Measurements from ENCODE around the gene FOXN4. TPM values are rescaled to one million over a fixed set of nuclear protein-coding genes. Genes with fewer than 3 reads are reported as not detected.

Gene FOXN4
- total and polyA plus RNA-seq, 2 donors (not counting 1 experiment from before 2014, with no cell fraction given), result not detected

DNA sequence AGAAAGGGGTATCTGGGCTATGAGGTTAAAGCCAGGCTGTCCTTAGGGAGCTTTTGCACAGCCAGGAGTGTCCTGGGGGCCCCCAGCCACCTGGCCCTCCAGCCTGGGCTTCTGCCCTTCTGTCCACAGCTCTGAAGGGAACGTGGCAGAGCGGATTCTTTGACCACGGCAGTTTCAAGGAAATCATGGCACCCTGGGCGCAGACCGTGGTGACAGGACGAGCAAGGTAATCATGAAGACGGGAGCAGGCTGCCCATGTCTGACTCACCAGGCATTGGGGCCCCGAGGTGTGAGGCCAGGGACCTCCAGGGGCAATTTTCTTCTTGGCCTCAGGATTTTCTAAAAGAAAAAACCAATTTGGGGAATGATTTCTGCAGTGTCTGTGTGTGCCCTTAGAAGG, 53.1 kb downstream of the FOXN4 start:
- no peak for DNase-seq (ENCODE audit: low read depth in 2 of 2)
- Histone ChIP-seq H3K79me2 (ENCODE audit: control insufficient read depth, insufficient read depth, low read length) (no peaks in the 10 kb centered on the region), H3K4me3 (replicated peaks in 1 of 4; ENCODE audit: control extremely low read depth in 1 of 4, insufficient read depth in 1 of 4, low read depth in 3 of 4, low read length in 4 of 4) (no peak overlapping the region), H3K4me2 (ENCODE audit: extremely low read depth, insufficient read depth, low read length) (no peak overlapping the region), H3K9me3 (ENCODE audit: control insufficient read depth, insufficient read depth, low read depth, low read length) (no peaks in the 10 kb centered on the region), H3K27me3 (ENCODE audit: control insufficient read depth, insufficient read depth, low read length) (no peaks in the 10 kb centered on the region), H3K4me1 (ENCODE audit: control insufficient read depth, extremely low read depth, insufficient read depth, low read length) (no peaks in the 10 kb centered on the region), H2AFZ (ENCODE audit: low read length) (no peak overlapping the region), H3K36me3 (ENCODE audit: control insufficient read depth, insufficient read depth, low read length) (no peaks in the 10 kb centered on the region), H3K9ac (ENCODE audit: insufficient read depth, low read length) (no peak overlapping the region), H4K20me1 (ENCODE audit: control insufficient read depth, extremely low read depth, insufficient read depth, low read length) (no peaks in the 10 kb centered on the region), H3K27ac (ENCODE audit: insufficient read depth, low read length) (no peak overlapping the region)
- TF ChIP-seq, protein P1, sequence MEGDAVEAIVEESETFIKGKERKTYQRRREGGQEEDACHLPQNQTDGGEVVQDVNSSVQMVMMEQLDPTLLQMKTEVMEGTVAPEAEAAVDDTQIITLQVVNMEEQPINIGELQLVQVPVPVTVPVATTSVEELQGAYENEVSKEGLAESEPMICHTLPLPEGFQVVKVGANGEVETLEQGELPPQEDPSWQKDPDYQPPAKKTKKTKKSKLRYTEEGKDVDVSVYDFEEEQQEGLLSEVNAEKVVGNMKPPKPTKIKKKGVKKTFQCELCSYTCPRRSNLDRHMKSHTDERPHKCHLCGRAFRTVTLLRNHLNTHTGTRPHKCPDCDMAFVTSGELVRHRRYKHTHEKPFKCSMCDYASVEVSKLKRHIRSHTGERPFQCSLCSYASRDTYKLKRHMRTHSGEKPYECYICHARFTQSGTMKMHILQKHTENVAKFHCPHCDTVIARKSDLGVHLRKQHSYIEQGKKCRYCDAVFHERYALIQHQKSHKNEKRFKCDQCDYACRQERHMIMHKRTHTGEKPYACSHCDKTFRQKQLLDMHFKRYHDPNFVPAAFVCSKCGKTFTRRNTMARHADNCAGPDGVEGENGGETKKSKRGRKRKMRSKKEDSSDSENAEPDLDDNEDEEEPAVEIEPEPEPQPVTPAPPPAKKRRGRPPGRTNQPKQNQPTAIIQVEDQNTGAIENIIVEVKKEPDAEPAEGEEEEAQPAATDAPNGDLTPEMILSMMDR (conservative IDR thresholded peaks at IDR 0.05 in 1 of 2, IDR thresholded peaks at IDR 0.05 in 1 of 2; ENCODE audit: low read depth in 1 of 2, low read length in 2 of 2), result no peak
- TF ChIP-seq EZH2 (IDR thresholded peaks at IDR 0.05; ENCODE audit: low read length, missing control alignments), result no peak

DNA sequence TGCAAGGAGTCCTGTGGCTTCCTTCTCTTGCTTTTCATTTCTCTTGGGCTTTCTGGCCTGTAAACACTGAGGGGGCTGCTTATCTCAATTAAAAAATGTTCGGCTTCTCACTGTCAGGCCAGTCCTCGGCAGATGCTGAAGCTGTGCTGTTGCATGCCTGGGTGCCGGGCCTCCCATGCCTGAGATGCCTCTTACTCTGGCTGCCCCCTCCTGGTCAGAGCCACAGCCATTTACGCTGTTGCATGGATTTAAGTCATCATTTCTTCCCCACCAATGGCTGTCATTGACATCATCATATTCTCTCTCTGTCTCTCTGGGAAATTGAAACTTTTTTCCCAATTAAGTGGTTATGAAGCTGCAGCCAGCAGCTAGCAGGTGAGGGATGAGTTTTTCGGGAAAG, 53.7 kb downstream of the FOXN4 start:
- H3K4me2 ChIP-seq (ENCODE audit: extremely low read depth, insufficient read depth, low read length), result no peak overlapping the region
- no peaks in the 10 kb centered on the region for H3K27me3 ChIP-seq (ENCODE audit: control insufficient read depth, insufficient read depth, low read length)
- no peaks in the 10 kb centered on the region for H3K36me3 ChIP-seq (ENCODE audit: control insufficient read depth, insufficient read depth, low read length)
- no peak overlapping the region for H3K27ac ChIP-seq (ENCODE audit: insufficient read depth, low read length)
- H3K9ac ChIP-seq (ENCODE audit: insufficient read depth, low read length), result no peak overlapping the region
- H3K4me3 ChIP-seq (replicated peaks in 1 of 4; ENCODE audit: control extremely low read depth in 1 of 4, insufficient read depth in 1 of 4, low read depth in 3 of 4, low read length in 4 of 4), result no peak overlapping the region
- H2AFZ ChIP-seq (ENCODE audit: low read length), result no peak overlapping the region
- H3K9me3 ChIP-seq (ENCODE audit: control insufficient read depth, insufficient read depth, low read depth, low read length), result no peaks in the 10 kb centered on the region
- no peaks in the 10 kb centered on the region for H3K4me1 ChIP-seq (ENCODE audit: control insufficient read depth, extremely low read depth, insufficient read depth, low read length)
- no peak for TF ChIP-seq EZH2 (IDR thresholded peaks at IDR 0.05; ENCODE audit: low read length, missing control alignments)
- TF ChIP-seq, protein P1 (conservative IDR thresholded peaks at IDR 0.05 in 1 of 2, IDR thresholded peaks at IDR 0.05 in 1 of 2; ENCODE audit: low read depth in 1 of 2, low read length in 2 of 2), result peak in 1 of 2 donors; percentile 21
- no peaks in the 10 kb centered on the region for H3K79me2 ChIP-seq (ENCODE audit: control insufficient read depth, insufficient read depth, low read length)
- H4K20me1 ChIP-seq (ENCODE audit: control insufficient read depth, extremely low read depth, insufficient read depth, low read length), result no peaks in the 10 kb centered on the region
- peak; percentile 8 to 15 for DNase-seq (ENCODE audit: low read depth in 2 of 2)

DNA sequence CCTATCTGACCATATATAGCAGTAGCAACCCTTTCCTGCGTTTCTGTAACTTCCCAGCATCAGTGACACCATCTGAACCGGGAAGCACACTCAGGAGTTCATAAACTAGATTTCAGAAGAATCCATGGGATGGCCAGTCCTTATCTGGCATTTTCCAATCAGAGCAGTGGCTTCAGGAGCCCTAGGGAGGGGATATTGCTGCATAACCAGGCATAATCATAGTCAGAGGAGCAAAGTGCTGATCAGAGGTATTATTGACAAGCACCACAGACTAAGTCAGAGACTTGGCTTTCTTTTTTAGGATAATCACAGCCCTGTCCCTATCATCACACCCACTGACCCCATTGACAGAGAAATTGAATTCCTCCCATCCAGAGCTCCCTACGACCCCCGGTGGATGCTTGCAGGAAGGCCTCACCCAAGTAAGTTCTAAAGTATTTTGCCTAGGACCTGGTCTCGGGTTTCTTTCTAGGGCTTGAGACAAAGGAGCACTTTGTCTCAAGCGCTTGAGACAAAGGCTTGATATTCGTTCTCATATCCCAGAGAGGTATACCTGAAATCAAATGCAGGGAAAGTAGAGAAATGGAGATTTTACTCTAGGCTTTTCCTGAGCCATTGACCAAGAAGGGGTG, 55.1 kb downstream of the FOXN4 start:
- Histone ChIP-seq H3K4me3 (replicated peaks in 1 of 4; ENCODE audit: control extremely low read depth in 1 of 4, insufficient read depth in 1 of 4, low read depth in 3 of 4, low read length in 4 of 4) (no peak overlapping the region), H4K20me1 (ENCODE audit: control insufficient read depth, extremely low read depth, insufficient read depth, low read length) (no peaks in the 10 kb centered on the region), H3K27ac (ENCODE audit: insufficient read depth, low read length) (no peak overlapping the region), H3K4me1 (ENCODE audit: control insufficient read depth, extremely low read depth, insufficient read depth, low read length) (no peaks in the 10 kb centered on the region), H3K79me2 (ENCODE audit: control insufficient read depth, insufficient read depth, low read length) (no peaks in the 10 kb centered on the region), H3K4me2 (ENCODE audit: extremely low read depth, insufficient read depth, low read length) (no peak overlapping the region), H3K9ac (ENCODE audit: insufficient read depth, low read length) (no peak overlapping the region), H3K9me3 (ENCODE audit: control insufficient read depth, insufficient read depth, low read depth, low read length) (no peaks in the 10 kb centered on the region), H2AFZ (ENCODE audit: low read length) (no peak overlapping the region), H3K27me3 (ENCODE audit: control insufficient read depth, insufficient read depth, low read length) (no peaks in the 10 kb centered on the region), H3K36me3 (ENCODE audit: control insufficient read depth, insufficient read depth, low read length) (no peaks in the 10 kb centered on the region)
- no peak for DNase-seq (ENCODE audit: low read depth in 2 of 2)
- TF ChIP-seq EZH2 (IDR thresholded peaks at IDR 0.05; ENCODE audit: low read length, missing control alignments), result no peak
- TF ChIP-seq, protein P1 (conservative IDR thresholded peaks at IDR 0.05 in 1 of 2, IDR thresholded peaks at IDR 0.05 in 1 of 2; ENCODE audit: low read depth in 1 of 2, low read length in 2 of 2), result no peak

Measured in fibroblast of lung (primary cell).